B cell (primary cell): ENCODE results near the gene KATNA1. TPM values are rescaled to one million over a fixed set of nuclear protein-coding genes. Genes with fewer than 3 reads are reported as not detected.

ENCODE experiments used
- ATAC-seq: fragments of 200-7000 bp; cut with Tn5 transposase; one replicate; pipeline ENCODE4 v1.10.0; 2021; ENCODE audit warnings: low read depth, mild to moderate bottlenecking, moderate number of reproducible peaks, moderate library complexity
- CTCF ChIA-PET: fragments of 350-600 bp; sonication (Branson Sonifier 250); formaldehyde crosslinking; loops from one replicate; lab custom pipeline; 2021; ENCODE audit warnings: antibody characterized with exemption, inconsistent platforms; lab: Charles Lee
- POLR2A ChIA-PET: fragments of 350-600 bp; sonication (Branson Sonifier 250); formaldehyde crosslinking; loops from one replicate; lab custom pipeline; 2021; ENCODE audit warnings: antibody characterized with exemption; lab: Charles Lee
- DNase-seq: peaks from one replicate; pipeline ENCODE4 v3.0.0; 2013
- H2AFZ ChIP-seq: 2 replicates; pipeline ENCODE4 v1.6.1; 2012; ENCODE audit warnings: mild to moderate bottlenecking, low read depth, low read length; ENCODE audit not compliant: insufficient read depth, poor library complexity, severe bottlenecking
- H3K27ac ChIP-seq, 2 donors: 1 replicate in 1 of 2; 2 replicates in 1 of 2; pipeline ENCODE4 v1.5.1; 2012 to 2013; ENCODE audit warnings: low read length in 2 of 2, mild to moderate bottlenecking in 2 of 2, moderate library complexity in 1 of 2
- H3K27me3 ChIP-seq, 4 experiments: fragments of 200-600 bp in 1 of 4; sonication (generic) in 1 of 4; replicated peaks in 1 of 4; 1 replicate in 2 of 4; 2 replicates in 2 of 4; pipeline versions ENCODE4 v1.6.1 to v1.7.0; 2013 to 2016; ENCODE audit warnings: low read length in 3 of 4, mild to moderate bottlenecking in 2 of 4, mixed read lengths in 1 of 4, moderate library complexity in 1 of 4; ENCODE audit not compliant: insufficient read depth in 4 of 4, control insufficient read depth in 3 of 4; ENCODE audit errors: control extremely low read depth in 1 of 4
- H3K36me3 ChIP-seq, 2 experiments: replicated peaks in 1 of 2; 1 replicate in 1 of 2; 2 replicates in 1 of 2; pipeline versions ENCODE4 v1.6.1 to v1.7.1; 2013; ENCODE audit warnings: low read length in 1 of 2; ENCODE audit not compliant: insufficient read depth in 2 of 2, control insufficient read depth in 1 of 2; ENCODE audit errors: control extremely low read depth in 1 of 2, extremely low read depth in 1 of 2
- H3K4me1 ChIP-seq, 2 donors: fragments of 200-600 bp in 1 of 2; sonication (generic) in 1 of 2; 1 replicate in 1 of 2; 2 replicates in 1 of 2; pipeline versions ENCODE4 v1.5.1 to v1.6.1; 2013 to 2017; ENCODE audit warnings: low read length in 2 of 2; ENCODE audit not compliant: control insufficient read depth in 2 of 2, insufficient read depth in 2 of 2
- H3K4me2 ChIP-seq: replicated peaks from 2 replicates; pipeline ENCODE3; 2012; ENCODE audit warnings: mild to moderate bottlenecking, low read depth, low read length; ENCODE audit not compliant: poor library complexity, severe bottlenecking
- H3K4me3 ChIP-seq, 5 experiments: fragments of 200-600 bp in 1 of 5; sonication (generic) in 1 of 5; 1 replicate in 3 of 5; 2 replicates in 2 of 5; pipeline versions ENCODE4 v1.5.1 to v1.7.0; 2011 to 2016; ENCODE audit warnings: low read length in 4 of 5, mild to moderate bottlenecking in 4 of 5, low read depth in 2 of 5, control low read depth in 1 of 5, moderate library complexity in 1 of 5; ENCODE audit not compliant: insufficient read depth in 1 of 5; ENCODE audit errors: control extremely low read depth in 1 of 5, extremely low read depth in 1 of 5
- H3K79me2 ChIP-seq: fragments of 200-600 bp; sonication (generic); one replicate; pipeline ENCODE4 v1.6.0; 2016; ENCODE audit warnings: low read length; ENCODE audit not compliant: control insufficient read depth, insufficient read depth
- H3K9ac ChIP-seq: fragments of 200-600 bp; sonication (generic); 2 replicates; pipeline ENCODE4 v1.6.1; 2017; ENCODE audit warnings: mild to moderate bottlenecking, low read length, moderate library complexity
- H3K9me3 ChIP-seq, 3 donors: one replicate each; pipeline versions ENCODE4 v1.6.1 to v1.7.1; 2013; ENCODE audit warnings: low read length in 2 of 3; ENCODE audit not compliant: control insufficient read depth in 2 of 3, insufficient read depth in 1 of 3; ENCODE audit errors: control extremely low read depth in 1 of 3
- H4K20me1 ChIP-seq: 2 replicates; pipeline ENCODE4 v1.6.0; 2012; ENCODE audit warnings: mild to moderate bottlenecking, low read length; ENCODE audit not compliant: insufficient read depth, control insufficient read depth, poor library complexity, severe bottlenecking
- H3K27ac Mint-ChIP-seq: one replicate; pipeline ENCODE4 v1.8.0; 2021; ENCODE audit warnings: mixed read lengths
- H3K27me3 Mint-ChIP-seq: one replicate; pipeline ENCODE4 v1.8.0; 2021; ENCODE audit warnings: mixed read lengths
- H3K4me1 Mint-ChIP-seq: one replicate; pipeline ENCODE4 v1.8.0; 2021; ENCODE audit warnings: mixed read lengths
- H3K4me3 Mint-ChIP-seq: one replicate; pipeline ENCODE4 v1.8.0; 2021; ENCODE audit warnings: mixed read lengths
- H3K9me3 Mint-ChIP-seq: one replicate; pipeline ENCODE4 v1.8.0; 2022; ENCODE audit warnings: mixed read lengths; ENCODE audit not compliant: insufficient read depth
- EZH2 ChIP-seq: IDR thresholded peaks from 2 replicates; pipeline ENCODE4 v1.6.1; 2012; ENCODE audit warnings: borderline replicate concordance, low read depth, mild to moderate bottlenecking, moderate library complexity, low read length; ENCODE audit not compliant: insufficient read depth, poor library complexity, severe bottlenecking
- WGBS: methylation state at CpG from one replicate; pipeline ENCODE4 v1.1.5; 2013; ENCODE audit warnings: missing lambda C conversion rate; ENCODE audit not compliant: insufficient coverage; 5-methylcytosine and 5-hydroxymethylcytosine counted together
- intact Hi-C: fragments of 100-400 bp; cut with micrococcal nuclease; formaldehyde crosslinking; loops from one replicate; pipeline ENCODE4 v1.10.0; 2022
- polyA plus RNA-seq: library from polyadenylated mRNA; depleted of rRNA; stranded (reverse); fragments of >200 nt; gene quantifications from 2 replicates; pipeline ENCODE4 v1.2.3, GENCODE V29; 2012
- total RNA-seq, 2 donors: library from RNA; stranded (reverse); fragments of 120-200 nt in 1 of 2; gene quantifications; 1 replicate in 1 of 2; 2 replicates in 1 of 2; pipeline versions ENCODE4 v1.2.3 to v1.2.4, GENCODE V29; 2013 to 2022
- TF ChIP-seq, protein P1 (sequence below): fragments of 200-600 bp; IDR thresholded peaks from one replicate; pipeline ENCODE4 v1.8.0; 2022; ENCODE audit warnings: antibody characterized with exemption, mild to moderate bottlenecking

The KATNA1 gene
- total and polyA plus RNA-seq, 2 donors (not counting 1 experiment from before 2014, with no cell fraction given) = 10.6 to 19.8 TPM

DNA sequence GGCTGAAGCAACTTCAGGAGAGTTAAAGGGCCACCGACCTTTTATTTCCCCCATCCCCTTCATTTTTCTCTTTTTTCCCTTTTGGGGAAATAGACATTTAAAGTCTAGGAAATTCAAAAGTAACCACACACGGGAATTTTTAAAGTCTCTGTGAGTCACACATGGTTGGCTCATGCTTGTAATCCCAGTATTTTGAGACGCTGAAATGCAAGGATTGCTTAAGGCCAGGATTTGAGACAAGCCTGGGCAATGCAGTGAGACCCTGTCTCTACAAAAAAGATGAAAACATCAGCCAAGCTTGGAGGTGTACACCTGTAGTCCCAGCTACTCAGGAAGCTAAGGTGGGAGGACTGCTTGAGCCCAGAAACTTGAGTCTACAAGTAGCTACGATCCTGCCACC is 34.2 kb downstream of the KATNA1 start:
- no peak overlapping the region for H3K9ac ChIP-seq
- no peak overlapping the region for H3K4me2 ChIP-seq

DNA sequence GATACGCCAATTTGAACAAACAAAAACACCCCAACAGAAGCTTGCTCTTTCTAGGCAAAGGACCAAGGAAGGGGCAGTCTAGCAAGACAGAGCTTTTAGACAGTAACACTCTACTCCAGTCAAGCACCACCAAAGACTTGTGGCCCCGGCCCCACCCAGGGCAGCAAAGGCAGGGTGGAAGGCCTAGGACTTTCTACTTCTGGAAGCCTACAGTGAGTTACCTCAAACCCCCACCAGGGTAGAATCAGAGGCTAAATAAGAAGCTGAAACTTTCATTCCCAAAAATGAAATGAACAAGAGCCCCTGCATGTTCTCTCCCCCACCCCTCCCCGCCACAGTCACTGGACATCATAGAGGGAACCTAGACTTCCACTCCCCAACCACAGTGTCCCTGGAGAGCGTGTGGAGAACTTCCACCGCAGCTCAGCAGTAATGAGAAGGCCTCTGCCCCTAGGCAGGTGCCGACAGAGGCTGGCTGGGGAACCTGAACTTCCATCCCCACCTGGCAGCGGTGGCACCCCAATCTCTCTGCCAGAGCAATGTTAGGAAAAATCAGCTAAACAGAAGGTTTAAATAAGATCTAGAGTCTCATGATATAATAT is 40.0 kb downstream of the KATNA1 start:
- peaks cover 6 to 9% of the 10 kb centered on the region in 2 donors for H3K4me1 ChIP-seq
- no peak overlapping the region for H3K9ac ChIP-seq
- peaks cover 0 to under 1% (median 0%) of the 10 kb centered on the region in 3 donors for H3K9me3 ChIP-seq
- DNase-seq (no peak), ATAC-seq (no peak)
- 79% methylated on average over 3 of the region's 7 CpGs for WGBS
- Mint-ChIP-seq H3K4me1 (peaks cover 12% of the 10 kb centered on the region), H3K27me3 (no peaks in the 10 kb centered on the region), H3K9me3 (no peaks in the 10 kb centered on the region), H3K27ac (no peak overlapping the region), H3K4me3 (no peak overlapping the region)
- H4K20me1 ChIP-seq = no peaks in the 10 kb centered on the region
- peaks cover 4 to 15% of the 10 kb centered on the region in 2 experiments for H3K36me3 ChIP-seq
- peaks cover 24% of the 10 kb centered on the region for H3K79me2 ChIP-seq
- H2AFZ ChIP-seq = no peak overlapping the region
- POLR2A ChIA-PET = no interaction called here
- no peak overlapping the region for H3K4me2 ChIP-seq
- H3K4me3 ChIP-seq = no peak overlapping the region
- intact Hi-C loops = no loop called here
- CTCF ChIA-PET = no interaction called here
- no peaks in the 10 kb centered on the region for H3K27me3 ChIP-seq
- TF ChIP-seq EZH2 = no peak
- no peak overlapping the region for H3K27ac ChIP-seq

More for the DNA sequence above, 34.2 kb downstream of the KATNA1 start:
- Mint-ChIP-seq H3K9me3 (no peaks in the 10 kb centered on the region), H3K27me3 (no peaks in the 10 kb centered on the region), H3K4me3 (no peak overlapping the region), H3K27ac (no peak overlapping the region), H3K4me1 (peaks cover 3% of the 10 kb centered on the region)
- no peak overlapping the region for H3K4me3 ChIP-seq
- TF ChIP-seq EZH2 = no peak
- TF ChIP-seq, protein P1, sequence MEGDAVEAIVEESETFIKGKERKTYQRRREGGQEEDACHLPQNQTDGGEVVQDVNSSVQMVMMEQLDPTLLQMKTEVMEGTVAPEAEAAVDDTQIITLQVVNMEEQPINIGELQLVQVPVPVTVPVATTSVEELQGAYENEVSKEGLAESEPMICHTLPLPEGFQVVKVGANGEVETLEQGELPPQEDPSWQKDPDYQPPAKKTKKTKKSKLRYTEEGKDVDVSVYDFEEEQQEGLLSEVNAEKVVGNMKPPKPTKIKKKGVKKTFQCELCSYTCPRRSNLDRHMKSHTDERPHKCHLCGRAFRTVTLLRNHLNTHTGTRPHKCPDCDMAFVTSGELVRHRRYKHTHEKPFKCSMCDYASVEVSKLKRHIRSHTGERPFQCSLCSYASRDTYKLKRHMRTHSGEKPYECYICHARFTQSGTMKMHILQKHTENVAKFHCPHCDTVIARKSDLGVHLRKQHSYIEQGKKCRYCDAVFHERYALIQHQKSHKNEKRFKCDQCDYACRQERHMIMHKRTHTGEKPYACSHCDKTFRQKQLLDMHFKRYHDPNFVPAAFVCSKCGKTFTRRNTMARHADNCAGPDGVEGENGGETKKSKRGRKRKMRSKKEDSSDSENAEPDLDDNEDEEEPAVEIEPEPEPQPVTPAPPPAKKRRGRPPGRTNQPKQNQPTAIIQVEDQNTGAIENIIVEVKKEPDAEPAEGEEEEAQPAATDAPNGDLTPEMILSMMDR = no peak
- H3K4me1 ChIP-seq = no peaks in the 10 kb centered on the region
- peaks cover 12 to 16% of the 10 kb centered on the region in 2 experiments for H3K36me3 ChIP-seq
- ChIA-PET POLR2A (no interaction called here), CTCF (no interaction called here)
- H3K27me3 ChIP-seq = no peaks in the 10 kb centered on the region
- no peak overlapping the region for H3K27ac ChIP-seq
- intact Hi-C loops = no loop called here
- peaks cover 17% of the 10 kb centered on the region for H3K79me2 ChIP-seq
- ATAC-seq (no peak), DNase-seq (no peak)
- H3K9me3 ChIP-seq = peaks cover 0 to 4% (median 0%) of the 10 kb centered on the region in 3 donors
- no peaks in the 10 kb centered on the region for H4K20me1 ChIP-seq
- no peak overlapping the region for H2AFZ ChIP-seq
- WGBS = 100% methylated on average over 2 of the region's 4 CpGs
